HepG2 (cell line): ENCODE data around the gene RRBP1.

Source experiments
- HMG20A ChIP-seq: IDR thresholded peaks from 2 replicates; pipeline ENCODE4 v1.6.1; 2016; ENCODE audit warnings: borderline replicate concordance
- ZFP37 ChIP-seq: sonication (generic); formaldehyde crosslinking; IDR thresholded peaks from 2 replicates; pipeline ENCODE4 v1.4.0; 2020; ENCODE audit warnings: missing genetic modification reagents, borderline replicate concordance

GRCh38 chr20:17629678-17630089 is 52.4 kb downstream of the RRBP1 start:
- TF ChIP-seq HMG20A (CRISPR knock-in tag): no peak
- no peak for TF ChIP-seq ZFP37 (CRISPR knock-in tag)
